HG02798 (cell line): ENCODE measurements around the gene KCNH3.

Source experiments
- ATAC-seq: cut with Tn5 transposase; IDR thresholded peaks from one replicate; pipeline ENCODE4 v1.9.1; 2021; ENCODE audit warnings: mild to moderate bottlenecking; ENCODE audit not compliant: unreplicated experiment, poor library complexity

KCNH3 gene

DNA sequence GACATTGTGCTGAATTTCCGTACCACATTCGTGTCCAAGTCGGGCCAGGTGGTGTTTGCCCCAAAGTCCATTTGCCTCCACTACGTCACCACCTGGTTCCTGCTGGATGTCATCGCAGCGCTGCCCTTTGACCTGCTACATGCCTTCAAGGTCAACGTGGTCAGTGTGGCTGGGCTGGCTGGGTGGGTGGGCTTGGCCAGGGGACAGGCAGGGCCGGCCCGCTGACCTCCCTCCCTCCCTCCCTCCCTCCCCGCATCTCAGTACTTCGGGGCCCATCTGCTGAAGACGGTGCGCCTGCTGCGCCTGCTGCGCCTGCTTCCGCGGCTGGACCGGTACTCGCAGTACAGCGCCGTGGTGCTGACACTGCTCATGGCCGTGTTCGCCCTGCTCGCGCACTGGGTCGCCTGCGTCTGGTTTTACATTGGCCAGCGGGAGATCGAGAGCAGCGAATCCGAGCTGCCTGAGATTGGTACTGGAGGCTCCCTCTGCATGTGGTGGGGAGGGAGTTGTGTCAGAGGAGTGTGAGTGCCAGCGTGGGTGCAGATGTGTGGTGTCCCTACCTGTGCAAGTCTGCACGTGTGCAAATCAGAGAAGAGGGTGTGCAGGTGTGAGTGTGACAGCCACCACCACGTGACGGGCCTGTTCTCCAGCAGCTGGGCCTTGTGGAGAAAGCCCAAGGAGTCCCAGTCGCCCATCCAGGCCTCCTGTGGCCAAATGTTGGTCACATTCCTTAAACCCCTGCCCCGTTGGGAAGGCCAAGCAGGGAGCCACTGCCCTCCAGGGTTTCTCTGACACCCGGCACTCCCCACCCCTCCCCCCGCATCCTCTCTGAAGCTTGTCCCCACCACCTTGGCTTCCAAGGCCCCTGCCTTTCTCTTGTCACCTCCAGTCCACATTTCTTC, 5.3 kb downstream of the KCNH3 start:
- no peak for ATAC-seq

DNA sequence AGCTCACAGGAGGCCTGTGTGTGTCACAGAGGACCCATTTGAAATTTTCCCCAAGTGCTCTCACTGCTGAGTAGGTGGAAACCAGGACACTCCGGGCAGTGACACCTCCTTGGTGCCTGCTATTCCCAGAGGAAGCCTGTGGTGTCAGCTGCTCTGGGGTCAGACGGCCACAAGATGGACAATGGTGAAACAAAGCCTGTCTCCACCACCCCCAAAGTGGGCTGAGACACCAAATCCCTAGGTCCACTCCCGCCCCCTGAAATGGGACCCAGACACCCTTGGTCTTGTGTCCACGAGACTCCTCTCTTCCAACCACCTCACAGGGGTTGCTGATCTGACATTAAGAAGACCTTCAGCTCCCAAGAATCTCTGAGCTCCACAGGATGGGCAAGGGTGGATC, 7.0 kb downstream of the KCNH3 start:
- no peak for ATAC-seq

GRCh38 chr12:49546481-49546880, 7.7 kb downstream of the KCNH3 start:
- no peak for ATAC-seq

- no peak for ATAC-seq
Measured at GRCh38 chr12:49547090-49547690, 8.4 kb downstream of the KCNH3 start.

DNA sequence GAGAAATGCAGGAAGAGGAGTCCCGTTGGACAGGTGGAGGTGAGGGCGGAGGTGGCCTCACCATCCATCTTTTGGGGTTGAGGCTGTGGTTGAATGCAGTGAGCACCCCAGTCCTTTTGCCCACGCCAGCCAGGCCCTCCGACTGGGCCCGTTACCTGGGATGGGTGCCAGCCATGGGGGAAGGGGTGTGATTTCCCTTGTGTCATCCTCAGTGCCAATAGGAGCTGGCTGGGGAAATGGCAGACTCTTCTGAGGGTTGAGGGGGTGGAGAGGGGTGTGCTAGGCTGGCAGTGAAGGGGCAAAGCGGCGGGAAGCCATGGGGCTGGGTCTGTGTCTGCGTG, 9.6 kb downstream of the KCNH3 start:
- no peak for ATAC-seq

- no peak for ATAC-seq
Measured at GRCh38 chr12:49548822-49549648, 10.2 kb downstream of the KCNH3 start.

GRCh38 chr12:49549735-49550692, 11.2 kb downstream of the KCNH3 start:
- no peak for ATAC-seq

GRCh38 chr12:49550693-49551252, 11.9 kb downstream of the KCNH3 start:
- no peak for ATAC-seq

DNA sequence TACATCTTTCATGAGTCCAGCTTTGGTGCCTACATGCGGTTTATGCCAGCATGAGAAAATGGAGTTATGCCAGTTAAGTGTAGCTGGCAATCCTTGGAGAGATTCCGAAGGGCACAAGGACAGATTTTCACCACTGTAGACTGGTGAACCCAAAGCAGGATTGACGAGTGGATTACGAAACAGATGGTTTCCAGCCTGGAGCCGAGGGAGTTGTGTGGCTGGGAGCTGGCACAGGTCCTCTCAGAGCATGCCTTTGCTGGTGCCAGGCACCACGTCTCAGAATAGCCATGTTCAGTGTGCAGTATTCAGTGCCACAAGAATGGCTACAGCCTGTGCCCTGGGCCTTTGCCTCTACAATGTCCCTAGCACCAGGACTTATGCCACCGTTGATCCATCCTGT, 13.2 kb downstream of the KCNH3 start:
- ATAC-seq = no peak

- no peak for ATAC-seq
Measured at GRCh38 chr12:49552425-49552824, 13.6 kb downstream of the KCNH3 start.

DNA sequence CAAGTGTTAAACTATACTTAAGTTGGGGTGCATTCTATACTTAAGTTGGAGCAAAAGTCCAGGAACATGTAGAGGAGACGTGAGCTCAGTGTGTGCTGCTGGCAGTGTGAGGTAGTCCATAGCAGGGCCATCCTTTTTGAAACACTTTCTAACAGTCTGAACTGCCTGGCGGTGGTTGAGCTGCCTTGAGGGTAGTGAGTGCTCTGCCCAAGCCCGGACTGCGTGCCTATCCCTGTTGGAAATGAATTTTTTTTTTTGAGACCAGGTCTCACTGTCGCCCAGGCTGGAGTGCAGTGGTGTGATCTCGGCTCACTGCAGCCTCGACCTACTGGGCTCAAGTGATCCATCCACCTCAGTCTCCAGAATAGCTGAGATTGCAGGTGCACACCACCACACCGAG, 14.1 kb downstream of the KCNH3 start:
- ATAC-seq = no peak

DNA sequence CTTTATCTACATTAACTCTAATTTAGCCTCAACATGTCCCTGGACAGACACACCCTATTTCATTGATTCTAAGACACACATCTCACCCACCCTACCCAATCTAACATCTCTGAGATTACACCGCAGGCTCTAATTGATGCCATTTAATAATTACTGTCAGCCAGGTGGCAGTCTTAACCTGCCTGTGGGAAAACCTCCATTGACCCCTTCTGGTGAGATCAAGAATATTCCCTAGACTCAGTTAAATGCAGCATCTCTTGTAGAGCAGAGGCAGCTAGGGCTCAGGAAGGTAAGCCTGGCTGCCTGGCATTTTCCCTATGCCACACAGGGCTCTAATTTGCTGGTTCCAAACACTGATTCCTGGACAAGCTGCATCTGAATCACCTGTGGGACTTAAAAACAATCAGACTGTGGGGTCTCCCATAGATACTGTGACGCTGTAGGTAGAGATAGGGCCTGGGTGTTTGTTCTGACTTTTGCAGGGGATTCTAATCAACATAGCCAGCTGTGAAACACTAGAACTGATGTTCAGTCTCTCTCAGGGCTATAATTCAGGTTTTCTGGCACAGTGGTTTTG, 14.8 kb downstream of the KCNH3 start:
- ATAC-seq = no peak

GRCh38 chr12:49554266-49554665, 15.4 kb downstream of the KCNH3 start:
- no peak for ATAC-seq

- no peak for ATAC-seq
Measured at GRCh38 chr12:49555631-49556390, 17.0 kb downstream of the KCNH3 start.

DNA sequence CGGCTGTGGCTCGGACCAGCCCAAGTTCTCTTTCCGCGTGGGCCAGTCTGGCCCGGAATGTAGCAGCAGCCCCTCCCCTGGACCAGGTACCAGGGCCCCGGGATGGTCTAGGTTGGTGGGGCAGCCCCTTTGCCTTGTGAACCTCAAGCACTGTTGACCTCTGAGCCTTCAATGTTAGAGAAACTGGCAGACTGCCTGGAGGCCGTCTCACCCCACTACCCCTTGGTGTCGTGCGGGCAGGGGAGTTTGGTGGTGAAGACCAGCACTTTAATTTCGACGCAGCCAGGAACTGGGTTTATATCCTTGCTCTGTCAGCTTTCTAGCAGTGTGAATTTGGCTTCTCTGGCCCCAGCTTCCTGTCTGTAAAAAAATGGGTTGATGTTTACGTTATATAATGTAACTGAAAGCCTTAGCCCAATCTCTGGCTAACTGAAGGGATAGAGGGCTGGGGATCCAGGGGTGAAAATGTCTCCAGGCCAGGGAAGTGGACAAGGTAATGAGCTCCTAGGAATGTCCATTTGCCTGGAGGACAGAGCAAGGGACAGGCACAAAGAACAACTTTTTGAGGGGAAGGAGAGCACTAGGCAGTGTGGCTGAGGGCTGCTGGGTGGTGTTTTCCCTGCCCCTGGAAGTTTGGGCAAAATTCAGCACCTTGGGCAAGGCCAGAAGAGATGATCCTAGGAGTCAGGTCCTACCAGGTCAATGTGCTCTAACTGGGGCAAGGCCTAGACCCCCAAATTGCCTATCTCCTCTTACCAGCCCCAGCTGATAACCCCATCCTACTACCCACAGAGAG, 17.8 kb downstream of the KCNH3 start:
- ATAC-seq = no peak

GRCh38 chr12:49557187-49557916, 18.5 kb downstream of the KCNH3 start:
- ATAC-seq = no peak

- ATAC-seq = no peak
Measured at GRCh38 chr12:49557917-49558215, 19.0 kb downstream of the KCNH3 start.
